T-helper 2 cell treated with Interferon-gamma antibody and Interleukin-4, amounts not matched to agents 100 ng/mL and 5 ng/mL, for 36 hours (primary cell): Measurements from ENCODE around the gene QPCT. TPM values are rescaled to one million over a fixed set of nuclear protein-coding genes. Genes with fewer than 3 reads are reported as not detected.
"Not testable (repeated sequence)": the region's sequence is repeated elsewhere in the genome, so short reads cannot be mapped to it uniquely, and the experiment has no call there.

Source experiments
- intact Hi-C: fragments of 100-400 bp; cut with micrococcal nuclease; formaldehyde crosslinking; loops from one replicate; pipeline ENCODE4 v1.15.1; 2023
- total RNA-seq: library from RNA; stranded (reverse); gene quantifications from 2 replicates; pipeline ENCODE4 v1.2.3, GENCODE V29; 2022

The QPCT gene
- total RNA-seq, 1 donor from 2014 or later: not detected

DNA sequence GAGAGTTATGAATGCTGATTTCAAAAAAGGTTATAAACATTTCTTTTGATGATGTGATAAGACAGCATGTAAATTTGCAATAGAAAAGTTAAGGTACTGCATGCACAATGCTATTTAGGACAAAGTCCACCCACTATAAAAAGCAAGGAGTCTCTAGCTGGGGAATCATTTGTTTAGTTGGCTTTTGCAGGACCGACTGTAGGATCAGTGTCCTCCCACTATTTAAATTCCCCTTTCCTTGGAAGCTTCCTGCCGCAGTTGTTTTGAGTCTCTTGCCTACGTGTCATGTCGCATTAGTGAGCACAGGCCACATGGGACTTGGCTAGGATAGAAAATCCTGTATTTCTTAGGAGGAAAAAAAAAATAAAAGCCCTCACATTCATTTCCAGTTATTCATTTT lies 13.1 kb downstream of the QPCT start:
- intact Hi-C loops: no loop called here

DNA sequence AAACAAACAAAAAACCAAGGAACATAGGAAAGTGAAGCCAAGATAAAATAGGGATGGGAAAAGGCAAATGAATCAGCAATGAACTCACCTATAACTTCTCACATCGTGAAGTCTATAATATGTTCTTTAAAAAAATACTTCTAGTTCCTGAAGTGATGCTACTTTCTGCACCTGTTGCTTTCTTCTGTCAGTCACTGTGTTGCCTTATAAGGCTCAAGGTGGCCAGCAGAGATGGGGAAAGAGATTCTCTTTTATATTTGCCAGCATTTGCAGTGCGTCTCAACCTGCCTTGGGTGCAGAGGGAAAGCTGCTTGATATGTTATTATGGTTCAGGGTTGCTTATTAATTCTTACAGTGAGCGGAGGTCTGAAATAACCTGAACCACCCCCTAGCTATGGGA lies 14.0 kb downstream of the QPCT start:
- intact Hi-C loops: no loop called here

DNA sequence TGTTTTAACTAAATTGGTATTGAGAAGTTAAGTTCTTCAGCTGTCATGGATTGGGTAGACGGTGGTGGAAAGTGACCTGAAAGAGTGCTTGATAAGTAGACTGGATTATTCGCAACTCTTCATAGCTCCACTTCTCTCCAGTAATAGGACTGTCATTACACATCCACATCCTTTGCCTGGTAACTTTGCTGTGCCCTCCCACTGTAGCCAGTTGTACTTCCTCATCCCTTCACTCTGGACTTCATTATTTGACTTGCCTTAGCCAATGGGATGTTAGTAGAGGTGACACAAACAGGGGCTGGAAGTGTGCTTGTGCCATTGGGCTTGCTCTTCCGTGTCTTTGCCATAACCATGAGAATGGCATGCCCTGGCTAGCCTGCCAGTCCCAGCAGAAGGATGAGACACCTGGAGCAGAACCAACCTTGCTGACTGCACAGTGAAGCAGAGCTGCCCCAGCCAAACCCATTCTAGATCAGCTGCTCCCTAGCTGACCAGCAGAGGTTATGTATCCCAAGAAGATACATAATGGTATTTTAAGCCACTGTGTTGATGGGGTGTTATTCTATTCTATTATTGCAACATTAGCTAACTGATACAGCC lies 16.9 kb downstream of the QPCT start:
- intact Hi-C loops: no loop called here

DNA sequence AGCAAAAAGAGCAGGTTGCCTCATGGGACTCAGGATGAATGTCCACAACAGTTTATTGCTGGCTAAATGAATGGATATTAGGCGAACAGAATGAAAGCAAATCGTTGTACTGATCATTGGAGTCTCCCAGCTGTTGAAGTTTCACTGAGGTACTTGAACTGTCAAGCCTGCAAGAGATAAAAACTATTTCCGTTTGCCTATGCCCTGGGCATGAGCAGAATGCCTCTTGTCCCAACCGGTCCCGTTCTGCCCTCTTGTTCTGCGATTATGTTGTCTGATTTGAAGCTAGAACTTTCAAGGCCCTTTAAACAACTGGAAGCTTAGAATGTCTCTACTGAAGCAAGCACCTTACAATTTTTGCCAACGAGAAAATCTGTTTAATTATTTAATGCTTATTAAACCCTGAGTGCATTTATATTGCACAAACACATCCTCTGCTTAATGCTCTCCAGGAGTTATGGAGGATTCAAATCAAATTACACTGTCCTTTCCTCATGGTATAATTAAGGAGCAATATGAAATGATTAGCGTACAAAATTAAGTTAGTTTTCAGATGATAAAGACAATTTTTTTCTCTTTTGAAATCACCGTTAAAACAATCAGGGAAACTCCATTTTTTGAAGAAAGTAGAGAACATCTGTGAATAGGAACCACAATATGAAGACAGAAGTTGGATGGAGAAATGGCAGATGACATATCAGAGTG lies 17.7 kb downstream of the QPCT start:
- intact Hi-C loops: no loop called here

DNA sequence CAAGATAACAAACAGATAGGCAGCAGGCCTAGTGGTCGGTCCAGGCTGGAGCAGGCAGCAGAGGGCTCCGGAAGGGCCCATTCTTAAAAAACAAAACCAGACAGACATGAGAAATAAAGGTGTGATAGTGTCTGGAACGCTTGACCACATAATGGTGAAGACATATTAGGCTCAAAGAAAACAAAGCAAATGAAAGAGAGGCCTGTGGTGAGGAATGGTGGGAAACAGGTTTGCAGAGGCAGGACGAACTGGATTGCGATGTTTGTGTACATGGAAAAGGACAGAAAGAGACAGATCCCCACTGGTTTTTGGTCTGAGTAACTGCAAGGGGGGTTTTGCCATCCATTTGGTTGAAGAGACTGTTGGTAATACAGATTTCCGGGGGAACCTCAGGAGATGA lies 19.9 kb downstream of the QPCT start:
- intact Hi-C loops: no loop called here

DNA sequence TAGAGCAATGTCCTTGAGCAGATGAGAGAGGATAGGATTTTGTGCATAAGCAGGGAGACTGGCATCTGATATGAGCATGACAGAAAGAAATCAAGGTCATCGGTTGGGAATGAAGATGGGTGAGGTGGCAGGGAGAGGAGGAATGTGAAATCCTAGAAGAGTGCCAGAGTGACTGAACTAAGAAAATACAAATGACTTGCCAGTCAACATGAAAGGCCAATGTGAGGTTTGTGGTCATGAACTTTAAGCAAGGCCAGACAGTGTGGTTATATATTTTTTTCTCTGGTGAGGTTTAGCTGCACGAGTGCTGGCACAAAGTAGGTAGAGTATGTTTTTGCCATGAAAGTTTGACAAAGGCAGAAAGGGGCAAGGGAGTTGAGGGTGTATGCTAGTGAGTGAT lies 21.2 kb downstream of the QPCT start:
- intact Hi-C loops: loop anchor here (1.0 kb wide), 1 partner anchor 11 kb away; no protein-coding TSS in a partner anchor

DNA sequence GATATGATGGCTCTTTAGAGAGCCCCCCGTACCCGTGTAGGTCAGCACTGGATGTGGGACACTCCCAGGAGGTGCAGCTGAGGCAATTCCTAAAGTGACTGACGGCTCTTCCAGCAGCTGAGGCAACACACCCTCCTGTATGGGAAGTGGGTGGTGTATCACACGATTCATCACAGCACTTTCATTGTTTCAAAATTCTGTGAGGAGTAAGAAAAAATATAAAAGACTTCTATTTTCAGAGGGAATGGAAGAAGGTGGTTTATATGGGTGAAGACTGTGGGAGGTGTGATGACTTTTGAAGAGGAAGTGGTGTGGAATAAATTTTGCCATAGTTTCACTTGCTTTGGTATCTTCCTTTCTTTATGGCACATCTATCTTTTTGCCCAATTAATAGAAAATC lies 22.3 kb downstream of the QPCT start:
- intact Hi-C loops: no loop called here

DNA sequence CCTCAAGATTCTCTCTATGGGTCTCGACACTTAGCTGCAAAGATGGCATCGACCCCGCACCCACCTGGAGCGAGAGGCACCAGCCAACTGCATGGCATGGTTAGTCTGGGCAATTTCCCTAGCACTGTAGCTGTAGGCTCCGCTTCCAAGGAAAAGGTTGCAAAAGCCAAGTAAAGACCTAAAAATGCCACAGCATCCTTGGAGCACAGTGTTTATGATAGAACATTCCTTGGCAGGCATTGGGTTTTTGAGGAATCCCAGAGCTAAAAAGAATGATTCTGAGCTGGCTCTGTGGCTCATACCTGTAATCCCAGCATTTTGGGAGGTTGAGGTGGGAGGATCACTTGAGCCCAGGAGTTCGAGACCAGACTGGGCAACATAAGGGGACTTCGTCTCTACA lies 22.9 kb downstream of the QPCT start:
- intact Hi-C loops: no loop called here

DNA sequence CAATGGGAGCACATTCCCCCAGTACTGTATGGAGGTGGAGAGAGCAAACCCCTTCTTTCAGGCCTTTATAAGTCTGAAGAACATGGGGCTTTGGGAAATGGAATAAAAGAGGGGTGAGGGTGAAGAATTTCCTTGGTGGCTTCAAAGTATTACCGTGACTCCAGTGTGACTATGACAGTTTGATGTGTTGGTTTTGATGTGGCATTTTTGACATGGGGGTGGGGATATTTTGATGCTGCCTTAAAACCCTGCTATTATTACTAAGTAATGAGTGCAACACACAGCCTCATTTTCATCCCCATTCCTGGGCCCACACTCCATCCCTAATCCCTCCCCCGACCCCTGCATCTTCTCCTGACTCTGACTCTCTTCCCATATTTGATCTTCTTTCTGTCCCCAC lies 23.6 kb downstream of the QPCT start:
- intact Hi-C loops: no loop called here

DNA sequence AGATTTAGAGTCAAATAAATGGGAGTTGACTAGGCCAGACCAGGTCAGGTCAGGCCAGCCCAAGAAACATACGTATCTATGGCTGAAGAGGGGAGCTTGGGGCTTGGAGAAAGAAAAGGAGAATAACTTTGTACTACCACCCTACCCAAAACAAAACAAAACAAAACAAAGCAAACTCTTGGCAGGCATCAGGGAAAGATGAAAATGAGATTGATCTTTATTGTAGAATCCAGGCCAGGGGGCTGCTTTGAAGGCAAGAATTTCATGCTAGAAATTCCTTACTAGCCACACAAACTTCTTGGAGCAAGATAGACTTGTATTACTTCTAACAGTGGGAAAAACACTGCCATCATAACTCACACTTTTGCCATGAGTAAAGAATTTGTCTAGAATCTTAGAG lies 26.2 kb downstream of the QPCT start:
- intact Hi-C loops: no loop called here

DNA sequence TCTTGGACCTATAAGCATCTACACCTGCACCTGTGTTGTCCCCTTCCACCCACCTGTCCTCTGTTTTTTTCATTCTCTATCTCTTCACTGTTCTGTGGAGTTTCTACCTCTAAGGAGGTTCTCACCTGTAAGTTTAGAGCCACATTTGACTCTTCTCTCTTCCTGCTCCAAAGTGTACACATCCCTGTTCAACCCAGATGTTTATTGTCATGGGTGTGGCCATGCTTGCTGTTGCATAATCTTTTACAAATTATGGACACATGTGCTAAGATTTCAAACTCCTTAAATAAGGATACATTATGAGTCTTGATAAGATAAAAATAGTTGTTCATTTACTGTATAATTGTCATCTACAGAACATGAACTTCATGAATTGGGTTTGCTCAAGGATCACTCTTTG lies 27.6 kb downstream of the QPCT start:
- intact Hi-C loops: no loop called here

DNA sequence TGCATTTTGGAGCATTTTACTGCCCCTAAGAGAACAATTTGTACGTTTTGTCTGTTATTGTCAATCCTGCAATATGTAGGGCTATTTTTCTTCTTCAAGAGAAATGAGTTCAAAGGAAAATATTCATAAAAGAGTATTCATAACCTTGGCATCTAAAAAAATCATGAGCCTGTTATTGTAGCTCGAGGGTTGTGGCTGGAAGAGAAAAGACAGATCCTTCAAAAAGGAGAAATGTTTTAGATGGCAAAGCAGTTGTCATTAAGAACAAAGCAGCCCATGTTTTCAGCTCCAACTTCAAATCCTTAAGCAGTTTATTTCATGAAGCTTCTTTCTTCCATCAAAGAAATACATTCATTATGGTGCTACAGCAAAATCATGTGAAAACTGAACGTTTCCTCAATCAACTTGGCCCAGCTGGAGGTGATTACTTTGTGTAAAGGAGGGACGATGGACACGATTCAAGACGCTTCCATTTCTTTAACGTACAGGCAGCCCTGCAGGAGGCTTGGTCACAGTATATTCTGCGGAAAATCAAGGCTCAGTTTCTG lies 31.4 kb downstream of the QPCT start:
- intact Hi-C loops: loop anchor here (1.0 to 5.0 kb wide), 4 partner anchors 11 to 144 kb away; partner anchors contain the start of genes CEBPZ, NDUFAF7 and PRKD3

DNA sequence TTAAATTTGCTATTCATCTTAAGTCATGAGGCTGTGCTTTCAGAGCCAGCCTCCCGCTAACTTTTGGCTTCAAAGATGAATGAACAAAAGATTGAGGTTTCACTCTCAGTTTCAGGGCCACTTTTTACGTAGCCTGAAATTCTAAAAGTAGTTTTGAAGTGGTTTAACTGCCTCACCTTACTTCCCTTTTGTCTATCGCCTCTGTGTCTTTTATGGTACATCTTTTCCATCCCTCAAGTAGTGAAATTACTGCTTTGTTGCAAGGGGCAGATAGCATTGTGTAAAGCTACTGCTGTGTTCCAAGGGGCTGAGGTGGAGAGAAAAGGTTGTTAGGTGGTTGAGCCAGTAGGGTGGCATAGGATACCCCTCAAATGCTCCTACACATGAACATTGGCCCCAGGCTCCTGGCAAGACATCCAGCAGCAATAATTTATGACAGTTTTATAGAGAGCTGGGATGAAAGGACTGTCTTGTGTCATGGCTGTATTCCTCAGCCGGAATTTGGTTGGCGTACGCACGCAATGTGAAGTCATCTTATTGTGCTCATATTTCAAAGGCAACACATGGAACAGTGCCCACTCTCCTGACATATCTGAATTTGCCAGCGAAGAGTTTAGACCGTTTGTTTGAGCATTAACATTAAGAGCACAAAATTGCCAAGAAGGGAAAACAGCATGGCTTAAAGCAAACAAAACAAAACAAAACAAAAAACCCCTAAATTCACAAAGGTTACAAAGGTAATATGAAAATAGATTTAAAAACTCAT lies 32.2 kb downstream of the QPCT start:
- intact Hi-C loops: loop anchor here (1.0 to 5.0 kb wide), 4 partner anchors 11 to 144 kb away; partner anchors contain the start of genes CEBPZ, NDUFAF7 and PRKD3

DNA sequence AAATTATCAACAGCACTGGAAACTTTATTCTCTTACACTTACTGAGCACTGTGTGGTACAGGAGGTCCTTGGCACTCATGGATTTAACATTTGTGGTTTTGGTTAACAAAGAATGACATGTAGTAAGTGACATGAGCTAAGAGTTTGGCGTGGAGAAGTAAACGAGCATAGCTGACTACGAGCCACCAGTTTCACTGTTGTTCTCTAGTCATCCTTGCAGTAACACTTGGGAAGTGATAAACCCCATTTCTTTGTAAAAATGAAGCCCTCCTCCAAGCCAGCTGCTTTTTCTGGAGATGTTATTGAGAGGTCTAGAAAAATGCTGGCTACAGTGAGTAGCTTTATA lies 32.7 kb downstream of the QPCT start:
- intact Hi-C loops: loop anchor here (5.0 kb wide), 1 partner anchor 145 kb away; the partner anchor contains the start of genes CEBPZ and NDUFAF7

DNA sequence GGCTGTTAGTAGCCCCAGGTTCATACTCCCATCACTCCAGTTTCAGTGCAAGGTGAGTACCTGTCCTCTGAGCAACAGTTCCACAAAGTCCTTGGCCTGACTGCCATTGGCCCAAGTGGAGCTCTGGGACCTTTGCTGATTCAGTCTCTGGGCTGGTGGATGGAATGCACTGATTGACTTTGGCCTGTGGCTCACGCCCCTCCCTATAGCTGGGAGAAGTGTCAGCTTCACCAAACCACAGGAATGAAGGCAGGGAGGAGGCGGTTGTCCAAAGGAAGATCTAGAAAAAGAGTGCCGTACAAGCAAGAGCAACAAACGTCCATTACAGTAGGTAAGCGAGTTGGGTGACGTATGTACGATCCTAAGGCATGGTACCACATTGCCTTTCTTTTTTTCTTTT lies 34.0 kb downstream of the QPCT start:
- intact Hi-C loops: loop anchor here (5.0 kb wide), 1 partner anchor 146 kb away; the partner anchor contains the start of genes CEBPZ and NDUFAF7

DNA sequence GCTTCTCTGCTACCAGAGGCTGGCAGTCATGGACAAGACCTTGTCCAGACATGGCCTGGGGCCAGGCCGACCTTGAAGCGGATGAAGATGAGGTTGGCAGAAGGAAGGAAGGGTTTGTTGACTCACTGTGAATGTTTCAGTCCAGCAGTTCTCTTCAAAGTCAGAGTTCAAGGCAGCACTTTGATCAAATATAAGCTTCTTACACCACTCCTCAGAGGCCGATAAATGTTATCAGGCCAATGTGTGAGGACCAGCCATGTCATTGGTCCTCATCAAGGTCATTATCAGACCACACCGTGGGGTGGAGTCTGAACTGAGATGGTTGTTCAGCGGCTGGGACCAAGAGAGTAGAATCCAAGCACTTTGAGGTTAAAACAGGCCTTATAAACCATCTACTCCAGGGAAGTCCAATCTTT lies 35.5 kb downstream of the QPCT start:
- intact Hi-C loops: loop anchor here (5.0 kb wide), 1 partner anchor 148 kb away; the partner anchor contains the start of genes CEBPZ and NDUFAF7

DNA sequence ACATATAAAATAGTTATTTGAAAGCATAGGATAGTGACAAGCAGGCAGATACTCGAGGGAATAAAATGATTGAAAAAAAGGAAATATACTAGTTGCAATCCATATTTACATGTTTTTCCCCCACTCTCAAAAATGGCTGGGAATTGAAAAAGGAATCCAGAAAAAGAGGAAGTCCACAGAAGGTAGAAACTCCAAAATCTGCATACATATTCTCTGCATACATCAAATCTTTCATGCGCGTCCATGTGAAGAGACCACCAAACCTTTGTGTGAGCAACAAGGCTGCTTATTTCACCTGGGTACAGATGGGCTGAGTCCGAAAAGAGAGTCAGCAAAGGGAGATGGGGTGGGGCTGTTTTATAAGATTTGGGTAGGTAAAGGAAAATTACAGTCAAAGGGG lies 36.4 kb downstream of the QPCT start:
- intact Hi-C loops: not testable (repeated sequence)

DNA sequence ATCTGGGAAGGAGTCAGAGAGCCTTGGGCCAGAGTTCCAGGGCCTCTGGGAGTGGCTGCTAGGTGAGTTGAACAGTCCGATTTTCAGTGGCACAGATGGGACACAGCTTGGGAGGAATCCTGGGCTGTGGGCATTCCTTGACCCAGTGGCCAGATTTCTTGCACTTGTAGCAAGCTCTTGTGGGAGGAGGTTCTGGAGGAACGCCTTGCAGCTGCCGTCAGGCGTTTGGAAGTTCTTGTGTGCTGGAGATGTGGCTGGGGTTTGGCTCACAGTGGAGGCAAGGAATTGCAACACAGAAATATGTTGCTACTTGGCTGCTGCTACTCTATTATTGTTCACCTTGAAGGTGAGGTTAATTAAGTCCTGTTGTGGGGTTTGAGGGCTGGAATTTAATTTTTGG lies 39.8 kb downstream of the QPCT start:
- intact Hi-C loops: not testable (repeated sequence)

DNA sequence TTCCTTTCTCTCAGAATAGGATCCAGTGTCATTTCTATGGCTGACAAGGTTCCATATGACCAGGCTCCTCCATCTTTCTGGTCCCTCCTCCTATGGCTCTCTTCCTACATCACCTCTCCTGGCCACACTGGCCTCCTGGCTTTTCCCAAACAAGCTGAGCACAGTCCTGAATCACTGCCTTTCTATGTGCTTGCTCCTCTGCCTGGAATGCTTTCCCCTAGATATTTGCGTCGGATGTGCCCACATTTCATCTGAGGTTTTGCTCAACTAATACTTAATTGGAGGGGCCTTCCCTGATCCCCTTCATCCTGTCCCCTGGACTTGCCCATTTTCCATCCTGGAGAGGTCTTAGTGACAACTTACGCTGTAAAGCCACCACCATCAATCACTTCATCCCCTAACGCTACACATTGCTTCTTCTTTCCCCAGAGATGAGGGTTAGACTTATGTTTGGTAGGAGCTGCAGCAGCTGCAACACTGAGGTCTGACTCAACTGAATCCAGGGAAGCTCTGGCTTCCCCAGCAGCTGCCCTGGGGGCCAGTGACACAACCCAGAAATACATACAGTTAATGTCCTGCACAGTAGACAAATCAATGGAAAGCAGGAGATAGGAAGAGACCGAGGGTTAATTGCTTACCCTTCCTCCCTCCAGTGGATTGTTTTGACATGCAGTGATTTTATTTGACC lies 42.9 kb downstream of the QPCT start:
- intact Hi-C loops: no loop called here

DNA sequence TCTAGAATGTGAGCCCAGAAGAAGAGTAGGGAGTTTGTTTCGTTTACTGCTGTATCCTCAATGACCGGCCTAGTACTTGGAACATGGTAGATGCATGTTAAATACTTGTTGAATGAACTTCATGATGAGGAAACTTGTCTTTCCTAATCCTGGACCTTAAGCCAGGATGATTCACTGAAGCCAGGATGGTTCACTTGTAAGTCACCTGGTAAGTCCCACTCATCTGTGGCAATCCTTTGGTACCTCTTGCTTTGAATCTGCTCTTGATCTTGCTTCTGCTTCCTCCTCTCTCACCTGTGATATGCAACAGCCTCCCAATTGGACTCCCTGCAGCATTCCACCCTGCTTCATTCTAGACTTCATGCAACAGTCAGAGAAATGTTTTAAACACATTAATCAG lies 43.6 kb downstream of the QPCT start:
- intact Hi-C loops: no loop called here

DNA sequence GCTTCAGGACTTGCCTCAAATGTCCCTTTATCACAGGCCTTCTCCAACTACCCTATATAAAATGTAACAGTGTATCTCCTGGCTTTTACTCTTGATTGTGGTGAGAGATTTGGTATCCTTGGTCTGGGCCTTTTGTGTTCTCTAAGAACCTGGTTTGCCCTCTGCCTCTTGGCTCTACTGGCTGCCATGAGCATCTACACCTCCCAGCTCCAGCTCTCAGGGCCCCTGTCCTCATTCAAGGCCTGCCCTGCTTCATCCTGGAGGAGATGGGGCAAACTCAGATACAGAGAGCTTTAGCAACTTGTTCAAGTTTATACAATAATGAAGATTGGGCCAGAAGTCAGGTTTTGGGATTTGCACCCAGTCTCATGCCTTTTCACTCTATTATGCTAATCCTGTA lies 45.0 kb downstream of the QPCT start:
- intact Hi-C loops: no loop called here
